GM12878 (cell line): Measurements from ENCODE around the gene PRRT1. TPM values are rescaled to one million over a fixed set of nuclear protein-coding genes. Genes with fewer than 3 reads are reported as not detected.

ENCODE experiments used
- ATAC-seq: fragments of 200-7000 bp; cut with Tn5 transposase; 3 replicates; pipeline ENCODE4 v1.9.1; 2020; ENCODE audit warnings: mild to moderate bottlenecking, moderate library complexity
- BruUV-seq: library from RNA; stranded (reverse); fragments of 400-500 nt; replicated peaks from 2 replicates; lab custom pipeline; 2021; lab: Mats Ljungman, UMichigan
- CTCF ChIA-PET: fragments of 300-600 bp; sonication (Branson Sonifier 250); formaldehyde crosslinking; extraction: SDS; loops from one replicate; lab custom pipeline; 2021; ENCODE audit warnings: inconsistent platforms; lab: Yijun Ruan, JAX
- POLR2A ChIA-PET: fragments of 350-600 bp; formaldehyde crosslinking; extraction: SDS; loops from one replicate; lab custom pipeline; 2021; ENCODE audit warnings: inconsistent platforms; lab: Charles Lee
- RAD21 ChIA-PET: fragments of 300-600 bp; sonication (Branson Sonifier 250); formaldehyde crosslinking; loops from one replicate; lab custom pipeline; 2023; ENCODE audit warnings: antibody characterized with exemption; ENCODE audit not compliant: unreplicated experiment; lab: Charles Lee
- SMC1A ChIA-PET: fragments of 300-600 bp; sonication (Branson Sonifier 250); formaldehyde crosslinking; loops from one replicate; lab custom pipeline; 2023; ENCODE audit not compliant: unreplicated experiment, uncharacterized antibody; lab: Charles Lee
- DNase-seq: peaks from one replicate; pipeline ENCODE4 v3.0.0-alpha.2; 2011; ENCODE audit warnings: low read depth, low spot score
- FAIRE-seq: peaks from 3 replicates; lab custom pipeline; 2011; peaks lifted over from hg19 to GRCh38; lab: Jason Lieb, UNC
- H2AFZ ChIP-seq: 2 replicates; pipeline ENCODE4 v1.6.0; 2011; ENCODE audit warnings: low read depth, low read length, control low read depth; ENCODE audit not compliant: control insufficient read depth
- H3K27ac ChIP-seq: 2 replicates; pipeline ENCODE4 v1.5.1; 2011; ENCODE audit warnings: control low read depth; ENCODE audit not compliant: control insufficient read depth, insufficient read depth
- H3K27me3 ChIP-seq, 2 experiments: replicated peaks in 1 of 2; 2 replicates each; pipeline versions ENCODE4 v1.6.0 to v1.6.1; 2011; ENCODE audit warnings: low read length in 1 of 2; ENCODE audit not compliant: control insufficient read depth in 2 of 2, insufficient read depth in 2 of 2
- H3K36me3 ChIP-seq, 2 experiments: 2 replicates each; pipeline ENCODE4 v1.5.1; 2011; ENCODE audit warnings: low read length in 1 of 2; ENCODE audit not compliant: control insufficient read depth in 2 of 2, insufficient read depth in 2 of 2
- H3K4me1 ChIP-seq: 2 replicates; pipeline ENCODE4 v1.6.1; 2011; ENCODE audit warnings: mild to moderate bottlenecking, low read length, moderate library complexity, mixed read lengths; ENCODE audit not compliant: control insufficient read depth, insufficient read depth
- H3K4me2 ChIP-seq: 2 replicates; pipeline ENCODE4 v1.6.0; 2011; ENCODE audit warnings: control low read depth; ENCODE audit not compliant: control insufficient read depth, insufficient read depth
- H3K4me3 ChIP-seq: fragments of 200-600 bp; sonication (generic); 2 replicates; pipeline ENCODE4 v1.5.1; 2016
- H3K79me2 ChIP-seq: 2 replicates; pipeline ENCODE4 v1.6.0; 2011; ENCODE audit warnings: low read length; ENCODE audit not compliant: control insufficient read depth, insufficient read depth
- H3K9ac ChIP-seq: 2 replicates; pipeline ENCODE4 v1.8.0; 2011; ENCODE audit warnings: low read length, control low read depth, mixed read lengths; ENCODE audit not compliant: control insufficient read depth, insufficient read depth
- H3K9me3 ChIP-seq: replicated peaks from 3 replicates; pipeline ENCODE4 v1.5.1; 2011; ENCODE audit warnings: mild to moderate bottlenecking, low read length; ENCODE audit not compliant: control insufficient read depth, insufficient read depth
- H4K20me1 ChIP-seq: 2 replicates; pipeline ENCODE4 v1.6.0; 2011; ENCODE audit not compliant: control insufficient read depth, insufficient read depth
- BMI1 ChIP-seq: fragments of 450-650 bp; IDR thresholded peaks from 2 replicates; pipeline ENCODE4 v1.6.1; 2016; ENCODE audit warnings: mild to moderate bottlenecking, moderate library complexity, borderline replicate concordance
- BRCA1 ChIP-seq: IDR thresholded peaks from 2 replicates; pipeline ENCODE4 v1.6.1; 2011; ENCODE audit warnings: low read depth, low read length, improper control_type of control experiment
- CEBPB ChIP-seq, 2 experiments: fragments of 150-350 bp in 1 of 2; IDR thresholded peaks; 2 replicates each; pipeline ENCODE4 v1.6.1; 2012 to 2014; ENCODE audit warnings: low read depth in 2 of 2, low read length in 2 of 2, borderline replicate concordance in 1 of 2, inconsistent platforms in 1 of 2
- CREB1 ChIP-seq: IDR thresholded peaks from 2 replicates; pipeline ENCODE4 v1.6.1; 2012; ENCODE audit warnings: low read depth, mild to moderate bottlenecking, inconsistent platforms
- MYB ChIP-seq: fragments of 150-350 bp; IDR thresholded peaks from 2 replicates; pipeline ENCODE4 v1.6.1; 2014; ENCODE audit warnings: mild to moderate bottlenecking, low read depth, low read length, borderline replicate concordance
- NBN ChIP-seq: fragments of 450-650 bp; IDR thresholded peaks from 2 replicates; pipeline ENCODE4 v1.6.1; 2016
- NFYB ChIP-seq: IDR thresholded peaks from 2 replicates; pipeline ENCODE4 v1.6.1; 2011; ENCODE audit warnings: low read depth, mild to moderate bottlenecking, low read length, improper control_type of control experiment, moderate library complexity; ENCODE audit not compliant: insufficient read depth
- NR2F1 ChIP-seq: fragments of 450-650 bp; conservative IDR thresholded peaks from 2 replicates; pipeline ENCODE4 v1.6.1; 2017; ENCODE audit warnings: mild to moderate bottlenecking
- NRF1 ChIP-seq: conservative IDR thresholded peaks from 2 replicates; pipeline ENCODE4 v1.6.1; 2011; ENCODE audit warnings: mild to moderate bottlenecking, low read depth, low read length, improper control_type of control experiment
- POU2F2 ChIP-seq: IDR thresholded peaks from 3 replicates; pipeline ENCODE4 v1.6.1; 2011; ENCODE audit warnings: low read depth, mild to moderate bottlenecking, low read length, borderline replicate concordance
- RAD51 ChIP-seq: fragments of 450-650 bp; IDR thresholded peaks from 2 replicates; pipeline ENCODE4 v1.6.1; 2016; ENCODE audit warnings: moderate library complexity, mild to moderate bottlenecking, inconsistent platforms
- RB1 ChIP-seq: fragments of 450-650 bp; formaldehyde crosslinking; IDR thresholded peaks from 2 replicates; pipeline ENCODE4 v1.6.1; 2017; ENCODE audit warnings: mild to moderate bottlenecking, borderline replicate concordance
- RCOR1 ChIP-seq: conservative IDR thresholded peaks from 2 replicates; pipeline ENCODE4 v1.6.1; 2012; ENCODE audit warnings: low read depth, low read length, improper control_type of control experiment
- SIX5 ChIP-seq: IDR thresholded peaks from 2 replicates; pipeline ENCODE4 v1.6.1; 2011; ENCODE audit warnings: mild to moderate bottlenecking, low read depth, low read length, moderate library complexity; ENCODE audit not compliant: severe bottlenecking
- SMAD5 ChIP-seq: IDR thresholded peaks from 2 replicates; pipeline ENCODE4 v1.6.1; 2016; ENCODE audit warnings: antibody characterized with exemption, low read depth
- TCF7 ChIP-seq: IDR thresholded peaks from 2 replicates; pipeline ENCODE4 v1.6.1; 2014; ENCODE audit warnings: antibody characterized with exemption, borderline replicate concordance
- ZBED1 ChIP-seq: IDR thresholded peaks from 2 replicates; pipeline ENCODE4 v1.6.1; 2016; ENCODE audit warnings: borderline replicate concordance
- WGBS: methylation state at CpG from one replicate; pipeline ENCODE4 v1.1.6; 2016; ENCODE audit warnings: low lambda C conversion rate; ENCODE audit not compliant: insufficient replicate concordance, insufficient coverage; ENCODE audit errors: missing lambda C conversion rate; 5-methylcytosine and 5-hydroxymethylcytosine counted together
- in situ Hi-C: fragments of 300-500 bp; cut with MboI; formaldehyde crosslinking; loops from 9 replicates; pipeline ENCODE4 v1.14.3; 2018; ENCODE audit warnings: mixed read lengths
- intact Hi-C: fragments of 100-400 bp; cut with micrococcal nuclease; formaldehyde crosslinking; loops from one replicate; pipeline ENCODE4 v1.14.2; 2022; ENCODE audit not compliant: unreplicated experiment
- polyA plus RNA-seq, 11 experiments: library from polyadenylated mRNA; depleted of rRNA in 4 of 11; unstranded in 6 of 11; stranded (reverse) in 5 of 11; fragments of >200 nt; fragmentation: Nextera tagmentation in 4 of 11; fragmentation: Illumina TruSeq in 1 of 11; extraction: Ambion mirVana in 4 of 11; extraction: Trizol in 1 of 11; gene quantifications; 1 replicate in 1 of 11; 2 replicates in 10 of 11; pipeline versions ENCODE4 v1.2.1 to v1.2.3, GENCODE V29; 2011 to 2016; ENCODE audit warnings: inconsistent platforms in 2 of 11, missing spikeins in 2 of 11, low read depth in 1 of 11
- total RNA-seq, 4 experiments: library from RNA; depleted of rRNA in 3 of 4; stranded (reverse); fragments of >200 nt in 3 of 4; fragmentation: Illumina TruSeq in 1 of 4; extraction: Trizol in 1 of 4; gene quantifications; 2 replicates each; pipeline versions ENCODE4 v1.2.1 to v1.2.3, GENCODE V29; 2013 to 2021
- TF ChIP-seq, protein P1 (sequence below): IDR thresholded peaks from 2 replicates; pipeline ENCODE4 v1.6.1; 2011; ENCODE audit warnings: low read depth, mild to moderate bottlenecking, low read length, moderate library complexity, borderline replicate concordance; ENCODE audit errors: extremely low read depth
- TF ChIP-seq, protein P2 (sequence below): IDR thresholded peaks from 2 replicates; pipeline ENCODE4 v1.6.1; 2011; ENCODE audit warnings: low read depth, low read length, improper control_type of control experiment, borderline replicate concordance
- TF ChIP-seq, protein P3 (sequence below): fragments of 450-650 bp; IDR thresholded peaks from 2 replicates; pipeline ENCODE4 v1.6.1; 2018; ENCODE audit warnings: borderline replicate concordance, mild to moderate bottlenecking; ENCODE audit not compliant: partially characterized antibody

The PRRT1 gene
- total and polyA plus RNA-seq, 10 of the 15 experiments (the other 5 are each of a cell fraction or from before 2014, with no cell fraction given): 0.04 to 0.15 (median 0.10) TPM; not detected in 6

DNA sequence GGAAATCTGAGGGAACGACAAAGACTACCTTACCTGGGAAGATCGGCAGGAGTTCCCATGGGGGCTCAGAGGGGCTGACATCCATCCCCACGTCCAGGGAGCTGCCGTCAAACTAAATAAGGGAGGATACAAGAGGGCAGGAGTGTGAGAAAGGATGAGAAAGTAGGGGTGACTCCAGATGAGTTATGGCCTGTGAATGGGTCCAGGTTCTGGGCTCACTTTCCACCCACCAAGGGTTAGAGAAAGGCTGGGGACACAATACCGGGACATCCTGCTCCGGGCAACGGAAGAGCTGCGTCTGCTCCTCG lies 24.4 kb downstream of the PRRT1 start:
- WGBS: 11% methylated on average over 9 of the region's 9 CpGs
- Histone ChIP-seq H3K27me3 (no peaks in the 10 kb centered on the region), H2AFZ (peak overlapping the region; percentile 96; the same call in 1 of the 2 replicates), H3K9me3 (no peaks in the 10 kb centered on the region), H4K20me1 (no peaks in the 10 kb centered on the region), H3K9ac (peak overlapping the region; percentile 94), H3K79me2 (peaks cover 23% of the 10 kb centered on the region), H3K4me1 (peaks cover 13% of the 10 kb centered on the region), H3K27ac (peak overlapping the region; percentile 95), H3K4me3 (peak overlapping the region; percentile 88), H3K36me3 (peaks cover 0 to 12% of the 10 kb centered on the region in 2 experiments; a peak in 2 of 4 replicates), H3K4me2 (peak overlapping the region; percentile 83)
- no TSS peak for BruUV-seq
- in situ Hi-C loops: no loop called here
- intact Hi-C loops: no loop called here
- no peak for DNase-seq
- ChIA-PET CTCF (interaction anchor here (1.0 to 4.6 kb wide), 6 partner anchors 9 to 168 kb away, joined by 3 to 48 read pairs (median 4); partner anchors contain the start of genes GPSM3 and SKIC2), RAD21 (interaction anchor here (1.1 to 3.7 kb wide), 4 partner anchors 9 to 68 kb away, joined by 3 to 27 read pairs (median 6); partner anchors contain the start of genes GPSM3 and PBX2), SMC1A (interaction anchor here (1.2 to 3.3 kb wide), 3 partner anchors 9 to 118 kb away, joined by 4 to 17 read pairs (median 8); no protein-coding TSS in a partner anchor), POLR2A (interaction anchor here (0.6 to 5.1 kb wide), 5 partner anchors 49 to 319 kb away, joined by 3 to 69 read pairs (median 11); partner anchors contain the start of genes AGPAT1, EHMT2, GPSM3 and PBX2)
- TF ChIP-seq, protein P1, sequence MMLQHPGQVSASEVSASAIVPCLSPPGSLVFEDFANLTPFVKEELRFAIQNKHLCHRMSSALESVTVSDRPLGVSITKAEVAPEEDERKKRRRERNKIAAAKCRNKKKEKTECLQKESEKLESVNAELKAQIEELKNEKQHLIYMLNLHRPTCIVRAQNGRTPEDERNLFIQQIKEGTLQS: no peak
- no peak for TF ChIP-seq NFYB
- no peak for TF ChIP-seq RAD51
- TF ChIP-seq, protein P2, sequence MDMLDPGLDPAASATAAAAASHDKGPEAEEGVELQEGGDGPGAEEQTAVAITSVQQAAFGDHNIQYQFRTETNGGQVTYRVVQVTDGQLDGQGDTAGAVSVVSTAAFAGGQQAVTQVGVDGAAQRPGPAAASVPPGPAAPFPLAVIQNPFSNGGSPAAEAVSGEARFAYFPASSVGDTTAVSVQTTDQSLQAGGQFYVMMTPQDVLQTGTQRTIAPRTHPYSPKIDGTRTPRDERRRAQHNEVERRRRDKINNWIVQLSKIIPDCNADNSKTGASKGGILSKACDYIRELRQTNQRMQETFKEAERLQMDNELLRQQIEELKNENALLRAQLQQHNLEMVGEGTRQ: no peak
- no peak for TF ChIP-seq MYB
- no peak for TF ChIP-seq CREB1
- no peak for TF ChIP-seq TCF7
- no peak for TF ChIP-seq NR2F1
- no peak for TF ChIP-seq NRF1
- TF ChIP-seq ZBED1: no peak
- no peak for TF ChIP-seq RCOR1
- TF ChIP-seq POU2F2: no peak
- no peak for TF ChIP-seq RB1
- no peak for TF ChIP-seq CEBPB (IDR thresholded peaks at IDR 0.05; ENCODE audit: borderline replicate concordance in 1 of 2, low read depth in 2 of 2, low read length in 2 of 2)
- TF ChIP-seq, protein P3, sequence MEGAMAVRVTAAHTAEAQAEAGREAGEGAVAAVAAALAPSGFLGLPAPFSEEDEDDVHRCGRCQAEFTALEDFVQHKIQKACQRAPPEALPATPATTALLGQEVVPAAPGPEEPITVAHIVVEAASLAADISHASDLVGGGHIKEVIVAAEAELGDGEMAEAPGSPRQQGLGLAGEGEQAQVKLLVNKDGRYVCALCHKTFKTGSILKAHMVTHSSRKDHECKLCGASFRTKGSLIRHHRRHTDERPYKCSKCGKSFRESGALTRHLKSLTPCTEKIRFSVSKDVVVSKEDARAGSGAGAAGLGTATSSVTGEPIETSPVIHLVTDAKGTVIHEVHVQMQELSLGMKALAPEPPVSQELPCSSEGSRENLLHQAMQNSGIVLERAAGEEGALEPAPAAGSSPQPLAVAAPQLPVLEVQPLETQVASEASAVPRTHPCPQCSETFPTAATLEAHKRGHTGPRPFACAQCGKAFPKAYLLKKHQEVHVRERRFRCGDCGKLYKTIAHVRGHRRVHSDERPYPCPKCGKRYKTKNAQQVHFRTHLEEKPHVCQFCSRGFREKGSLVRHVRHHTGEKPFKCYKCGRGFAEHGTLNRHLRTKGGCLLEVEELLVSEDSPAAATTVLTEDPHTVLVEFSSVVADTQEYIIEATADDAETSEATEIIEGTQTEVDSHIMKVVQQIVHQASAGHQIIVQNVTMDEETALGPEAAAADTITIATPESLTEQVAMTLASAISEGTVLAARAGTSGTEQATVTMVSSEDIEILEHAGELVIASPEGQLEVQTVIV: no peak
- no peak for TF ChIP-seq SIX5
- no peak for TF ChIP-seq BRCA1
- no peak for TF ChIP-seq BMI1
- no peak for TF ChIP-seq NBN
- TF ChIP-seq SMAD5: no peak
- ATAC-seq: peak; percentile 1; the same call in 2 of the 3 replicates
- FAIRE-seq: no peak
